HepG2 (cell line): ENCODE data around the gene SMIM13. TPM values are rescaled to one million over a fixed set of nuclear protein-coding genes. Genes with fewer than 3 reads are reported as not detected.

Experiments used
- ATAC-seq: fragments of 200-7000 bp; cut with Tn5 transposase; 3 replicates; pipeline ENCODE4 v1.9.1; 2020; ENCODE audit warnings: mild to moderate bottlenecking, moderate library complexity
- BruUV-seq: library from RNA; stranded (reverse); fragments of 400-500 nt; replicated peaks from 2 replicates; lab custom pipeline; 2021; lab: Mats Ljungman, UMichigan
- CTCF ChIA-PET: fragments of 300-600 bp; formaldehyde crosslinking; extraction: SDS; loops from one replicate; lab custom pipeline; 2021; ENCODE audit warnings: low total read pairs, inconsistent platforms, low intra/inter-chr PET ratio; lab: Yijun Ruan, JAX
- POLR2A ChIA-PET: fragments of 350-600 bp; sonication (Branson Sonifier 250); formaldehyde crosslinking; loops from one replicate; lab custom pipeline; 2020; ENCODE audit warnings: antibody characterized with exemption, inconsistent platforms; lab: Yijun Ruan, JAX
- DNase-seq: peaks from one replicate; pipeline ENCODE4 v3.0.0-alpha.2; 2015; ENCODE audit warnings: low spot score
- FAIRE-seq: peaks from 3 replicates; lab custom pipeline; 2011; peaks lifted over from hg19 to GRCh38; lab: Jason Lieb, UNC
- H2AFZ ChIP-seq: one replicate; pipeline ENCODE4 v1.6.1; 2011; ENCODE audit warnings: low read length, inconsistent platforms
- H3K27ac ChIP-seq: fragments of 300-600 bp; 3 replicates; pipeline ENCODE4 v1.8.0; 2011; ENCODE audit warnings: mixed run types, mild to moderate bottlenecking, mixed read lengths, low read length, inconsistent platforms; ENCODE audit not compliant: insufficient read depth; ENCODE audit errors: extremely low read length
- H3K27me3 ChIP-seq, 2 experiments: fragments of 200-600 bp in 1 of 2; 2 replicates in 1 of 2; 3 replicates in 1 of 2; pipeline versions ENCODE4 v1.6.0 to v1.8.0; 2011; ENCODE audit warnings: low read length in 2 of 2, mild to moderate bottlenecking in 2 of 2, moderate library complexity in 2 of 2, inconsistent platforms in 1 of 2; ENCODE audit not compliant: insufficient read depth in 2 of 2, control insufficient read depth in 1 of 2
- H3K36me3 ChIP-seq, 2 experiments: fragments of 200-600 bp in 1 of 2; replicated peaks in 1 of 2; 2 replicates in 1 of 2; 3 replicates in 1 of 2; pipeline versions ENCODE4 v1.5.1 to v1.8.0; 2011; ENCODE audit warnings: low read length in 2 of 2, inconsistent platforms in 1 of 2; ENCODE audit not compliant: insufficient read depth in 2 of 2, control insufficient read depth in 1 of 2
- H3K4me1 ChIP-seq: 2 replicates; pipeline ENCODE4 v1.5.1; 2012; ENCODE audit warnings: low read length, inconsistent platforms; ENCODE audit not compliant: insufficient read depth
- H3K4me2 ChIP-seq: 2 replicates; pipeline ENCODE4 v1.6.0; 2011; ENCODE audit warnings: low read depth, low read length, inconsistent platforms
- H3K4me3 ChIP-seq, 3 experiments: fragments of 200-600 bp in 1 of 3; sonication (generic), shearing (Covaris generic) in 1 of 3; replicated peaks in 1 of 3; 2 replicates each; pipeline ENCODE4 v1.5.1; 2011 to 2016; ENCODE audit warnings: low read length in 3 of 3, inconsistent platforms in 2 of 3, low read depth in 2 of 3, mild to moderate bottlenecking in 2 of 3, control low read depth in 1 of 3, mixed read lengths in 1 of 3; ENCODE audit not compliant: insufficient read depth in 1 of 3
- H3K79me2 ChIP-seq: one replicate; pipeline ENCODE4 v1.6.1; 2011; ENCODE audit warnings: low read length, inconsistent platforms; ENCODE audit not compliant: insufficient read depth
- H3K9ac ChIP-seq: 2 replicates; pipeline ENCODE4 v1.6.0; 2011; ENCODE audit warnings: mild to moderate bottlenecking, low read depth, low read length, inconsistent platforms; ENCODE audit not compliant: insufficient read depth
- H3K9me3 ChIP-seq: 2 replicates; pipeline ENCODE4 v1.5.1; 2012; ENCODE audit warnings: mild to moderate bottlenecking, low read length
- H4K20me1 ChIP-seq: 2 replicates; pipeline ENCODE4 v1.6.0; 2011; ENCODE audit warnings: inconsistent platforms, mild to moderate bottlenecking, low read length, moderate library complexity; ENCODE audit not compliant: insufficient read depth
- ATAD3A ChIP-seq: sonication (generic); formaldehyde crosslinking; IDR thresholded peaks from 2 replicates; pipeline ENCODE4 v1.4.0; 2020; ENCODE audit warnings: missing genetic modification reagents
- ATF4 ChIP-seq, 2 experiments: fragments of 450-650 bp in 1 of 2; sonication (generic) in 1 of 2; formaldehyde crosslinking; IDR thresholded peaks; 2 replicates each; pipeline versions ENCODE4 v1.5.0 to v1.8.0; 2020 to 2022; ENCODE audit warnings: mild to moderate bottlenecking in 1 of 2, missing genetic modification reagents in 1 of 2
- BORCS8-MEF2B ChIP-seq: sonication (generic); formaldehyde crosslinking; IDR thresholded peaks from 2 replicates; pipeline ENCODE4 v1.8.0; 2022; ENCODE audit warnings: mild to moderate bottlenecking, missing genetic modification reagents
- FOSL1 ChIP-seq: sonication (generic); formaldehyde crosslinking; IDR thresholded peaks from 2 replicates; pipeline ENCODE4 v1.9.0; 2021; ENCODE audit warnings: missing genetic modification reagents, borderline replicate concordance
- KAT2B ChIP-seq: fragments of 150-350 bp; IDR thresholded peaks from 2 replicates; pipeline ENCODE4 v1.6.1; 2014; ENCODE audit warnings: low read depth, low read length, borderline replicate concordance
- KDM6A ChIP-seq: IDR thresholded peaks from 2 replicates; pipeline ENCODE4 v1.6.1; 2016; ENCODE audit warnings: low read depth
- PCBP2 ChIP-seq: fragments of 200-400 bp; formaldehyde crosslinking; optimal IDR thresholded peaks from 2 replicates; pipeline ENCODE3; 2018; ENCODE audit warnings: low read length, low read depth; ENCODE audit not compliant: poor library complexity, severe bottlenecking
- RBFOX2 ChIP-seq: fragments of 200-400 bp; formaldehyde crosslinking; IDR thresholded peaks from 2 replicates; pipeline ENCODE4 v1.6.1; 2017; ENCODE audit warnings: low read depth, mild to moderate bottlenecking, low read length
- RBM39 ChIP-seq: fragments of 200-400 bp; formaldehyde crosslinking; IDR thresholded peaks from one replicate; pipeline ENCODE4 v1.6.1; 2018; ENCODE audit warnings: antibody characterized with exemption, mild to moderate bottlenecking, low read depth, low read length; ENCODE audit not compliant: poor library complexity, severe bottlenecking
- SIN3B ChIP-seq: fragments of 150-350 bp; IDR thresholded peaks from 2 replicates; pipeline ENCODE4 v1.6.1; 2014; ENCODE audit warnings: low read length
- ZBTB14 ChIP-seq: sonication (generic); formaldehyde crosslinking; IDR thresholded peaks from 2 replicates; pipeline ENCODE4 v1.4.0; 2020; ENCODE audit warnings: missing genetic modification reagents
- ZBTB42 ChIP-seq: sonication (generic); formaldehyde crosslinking; IDR thresholded peaks from 2 replicates; pipeline ENCODE4 v1.5.0; 2020; ENCODE audit warnings: mild to moderate bottlenecking, missing genetic modification reagents
- ZFP36L2 ChIP-seq: sonication (generic); formaldehyde crosslinking; IDR thresholded peaks from 2 replicates; pipeline ENCODE4 v1.4.0; 2020; ENCODE audit warnings: missing genetic modification reagents
- ZNF234 ChIP-seq: sonication (generic); formaldehyde crosslinking; conservative IDR thresholded peaks from 2 replicates; pipeline ENCODE4 v1.5.1; 2020; ENCODE audit warnings: mild to moderate bottlenecking, missing genetic modification reagents
- ZNF609 ChIP-seq: sonication (generic); formaldehyde crosslinking; IDR thresholded peaks from 2 replicates; pipeline ENCODE4 v1.4.0; 2020; ENCODE audit warnings: mild to moderate bottlenecking, missing genetic modification reagents, borderline replicate concordance
- ZNF709 ChIP-seq: sonication (generic); formaldehyde crosslinking; IDR thresholded peaks from 2 replicates; pipeline ENCODE4 v1.5.0; 2020; ENCODE audit warnings: mild to moderate bottlenecking, missing genetic modification reagents
- ZNF776 ChIP-seq: sonication (generic); formaldehyde crosslinking; IDR thresholded peaks from 2 replicates; pipeline ENCODE4 v1.4.0; 2020; ENCODE audit warnings: mild to moderate bottlenecking, missing genetic modification reagents
- WGBS: methylation state at CpG from one replicate; pipeline ENCODE4 v1.1.6; 2017; ENCODE audit warnings: low lambda C conversion rate; 5-methylcytosine and 5-hydroxymethylcytosine counted together
- in situ Hi-C: cut with HindIII; loops from 2 replicates; pipeline ENCODE4 v1.10.0; 2017; ENCODE audit warnings: low pct_unique_long_range_greater_than_20kb; ENCODE audit not compliant: extremely low pct_ligation_motif_present
- intact Hi-C: fragments of 100-400 bp; cut with micrococcal nuclease; formaldehyde crosslinking; loops from one replicate; pipeline ENCODE4 v1.10.0; 2022; ENCODE audit not compliant: unreplicated experiment
- polyA plus RNA-seq, 8 experiments: library from polyadenylated mRNA; depleted of rRNA in 3 of 8; stranded (reverse) in 7 of 8; unstranded in 1 of 8; fragments of >200 nt; fragmentation: Illumina TruSeq in 4 of 8; extraction: Trizol in 4 of 8; gene quantifications; 2 replicates each; pipeline versions ENCODE4 v1.2.1 to v1.2.3, GENCODE V29; 2011 to 2016; ENCODE audit warnings: low read depth in 4 of 8, missing spikeins in 1 of 8, mixed read lengths in 1 of 8; ENCODE audit not compliant: insufficient read depth in 1 of 8
- total RNA-seq, 5 experiments: library from RNA; depleted of rRNA; stranded (reverse); fragments of >200 nt; fragmentation: Illumina TruSeq; extraction: Trizol; gene quantifications; 2 replicates each; pipeline ENCODE4 v1.2.3, GENCODE V29; 2016; ENCODE audit warnings: low read depth in 1 of 5

Gene SMIM13
- total and polyA plus RNA-seq, 2 of the 13 experiments (the other 11 are each of a cell fraction or from before 2014, with no cell fraction given) = 2.7 to 10.2 TPM

GRCh38 chr6:11149551-11149950 is 55.9 kb downstream of the SMIM13 start:
- in situ Hi-C loops = no loop called here
- POLR2A ChIA-PET = no interaction called here
- H3K4me3 ChIP-seq = no peak overlapping the region

GRCh38 chr6:11151488-11151887 is 57.9 kb downstream of the SMIM13 start:
- POLR2A ChIA-PET = no interaction called here
- in situ Hi-C loops = no loop called here
- ATAC-seq = no peak
- TF ChIP-seq ZBTB14 (CRISPR knock-in tag) = no peak
- no peak for TF ChIP-seq ZNF709 (CRISPR knock-in tag)
- no peak for TF ChIP-seq FOSL1 (CRISPR knock-in tag)
- no peak for TF ChIP-seq ATF4 (CRISPR knock-in tag; IDR thresholded peaks at IDR 0.05)
- TF ChIP-seq RBM39 = no peak
- TF ChIP-seq ZNF609 (CRISPR knock-in tag) = no peak
- no peak for TF ChIP-seq KDM6A (CRISPR knock-in tag)

More at GRCh38 chr6:11149551-11149950, 55.9 kb downstream of the SMIM13 start:
- TF ChIP-seq ZFP36L2 (CRISPR knock-in tag) (no peak), RBFOX2 (no peak), PCBP2 (no peak), ZNF234 (no peak), KAT2B (no peak), SIN3B (no peak), ZNF776 (CRISPR knock-in tag) (no peak), ATAD3A (no peak), ZBTB42 (no peak), BORCS8-MEF2B (CRISPR knock-in tag) (no peak)
- TF ChIP-seq, all 625 proteins: peak for 0
- peaks cover 2% of the 10 kb centered on the region; the same call in 1 of the 2 replicates for H3K4me1 ChIP-seq
- no peaks in the 10 kb centered on the region for H3K9me3 ChIP-seq
- no peaks in the 10 kb centered on the region for H4K20me1 ChIP-seq
- FAIRE-seq (no peak), ATAC-seq (no peak), DNase-seq (no peak)
- intact Hi-C loops = loop anchor here (10.0 kb wide), 1 partner anchor 195 kb away; no protein-coding TSS in a partner anchor
- no peak overlapping the region for H3K27ac ChIP-seq
- H3K36me3 ChIP-seq = no peaks in the 10 kb centered on the region
- CTCF ChIA-PET = no interaction called here
- H3K27me3 ChIP-seq = no peaks in the 10 kb centered on the region
- H3K9ac ChIP-seq = no peak overlapping the region
- H2AFZ ChIP-seq = no peak overlapping the region
- H3K79me2 ChIP-seq = no peaks in the 10 kb centered on the region
- WGBS = 98% methylated on average over 3 of the region's 3 CpGs
- no peak overlapping the region for H3K4me2 ChIP-seq
- no TSS peak for BruUV-seq

More at GRCh38 chr6:11151488-11151887, 57.9 kb downstream of the SMIM13 start:
- H4K20me1 ChIP-seq = no peaks in the 10 kb centered on the region
- no peaks in the 10 kb centered on the region for H3K9me3 ChIP-seq
- BruUV-seq = no TSS peak
- no peak overlapping the region for H3K4me2 ChIP-seq
- intact Hi-C loops = no loop called here
- no peaks in the 10 kb centered on the region for H3K36me3 ChIP-seq
- DNase-seq (no peak), FAIRE-seq (no peak)
- H3K27ac ChIP-seq = no peak overlapping the region
- H3K9ac ChIP-seq = no peak overlapping the region
- H3K4me1 ChIP-seq = no peaks in the 10 kb centered on the region
- no peaks in the 10 kb centered on the region for H3K27me3 ChIP-seq
- H2AFZ ChIP-seq = no peak overlapping the region
- H3K4me3 ChIP-seq = no peak overlapping the region
- WGBS = 96% methylated on average over 1 of the region's 1 CpG
- CTCF ChIA-PET = no interaction called here
- no peaks in the 10 kb centered on the region for H3K79me2 ChIP-seq
